ENCODE data around the gene SSH2.

The SSH2 gene

GRCh38 chr17:29581583-29582253 is 348.3 kb downstream of the SSH2 start:
- DNase-seq (ENCODE audit: low read depth in 1 of 2, low spot score in 1 of 2): no peak

GRCh38 chr17:29579866-29580771 is 349.9 kb downstream of the SSH2 start:
- DNase-seq (ENCODE audit: low read depth in 1 of 2, low spot score in 1 of 2): peak; percentile 82 to 88

DNA sequence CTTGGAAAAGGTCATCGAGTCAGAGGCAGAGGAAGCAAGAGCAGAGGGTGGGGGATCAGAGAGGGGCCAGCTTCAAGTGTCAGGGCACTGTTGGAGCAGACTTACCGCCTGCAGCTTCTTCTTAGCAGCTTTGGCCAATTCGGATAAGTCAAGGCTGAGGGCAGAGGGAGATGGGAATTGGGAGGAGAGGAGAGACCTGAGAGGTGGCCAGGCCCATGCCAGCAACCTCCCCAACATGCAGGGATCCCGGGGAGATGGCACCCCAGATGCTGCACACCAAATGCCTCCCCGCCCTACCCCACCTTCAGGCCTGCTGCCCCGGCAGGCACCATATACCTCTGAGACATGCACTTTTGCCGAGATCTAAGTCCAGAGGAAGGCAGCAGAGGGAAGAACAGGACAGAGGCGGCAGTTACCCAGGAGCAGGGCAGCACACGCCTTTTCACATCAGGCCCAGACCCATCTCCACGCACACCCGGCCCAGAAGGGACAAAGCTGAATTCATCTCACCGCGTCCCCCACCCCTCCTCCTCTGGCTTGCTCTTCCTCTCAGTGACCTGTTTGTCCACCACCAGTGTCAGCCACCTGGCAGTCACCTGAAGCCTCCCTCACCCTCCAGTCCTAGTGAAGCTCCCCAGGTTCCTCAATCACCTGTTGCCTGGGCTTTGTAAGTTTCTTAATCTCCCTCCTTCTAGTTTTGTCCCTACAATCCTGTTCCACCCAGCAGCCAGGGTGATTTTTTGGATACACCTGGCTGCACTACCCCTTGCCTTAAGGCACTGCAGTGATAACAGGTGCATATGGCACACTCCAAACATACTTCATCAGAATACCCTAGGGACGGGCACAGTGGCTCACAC is 351.2 kb downstream of the SSH2 start:
- DNase-seq (ENCODE audit: low read depth in 1 of 2, low spot score in 1 of 2): no peak

DNA sequence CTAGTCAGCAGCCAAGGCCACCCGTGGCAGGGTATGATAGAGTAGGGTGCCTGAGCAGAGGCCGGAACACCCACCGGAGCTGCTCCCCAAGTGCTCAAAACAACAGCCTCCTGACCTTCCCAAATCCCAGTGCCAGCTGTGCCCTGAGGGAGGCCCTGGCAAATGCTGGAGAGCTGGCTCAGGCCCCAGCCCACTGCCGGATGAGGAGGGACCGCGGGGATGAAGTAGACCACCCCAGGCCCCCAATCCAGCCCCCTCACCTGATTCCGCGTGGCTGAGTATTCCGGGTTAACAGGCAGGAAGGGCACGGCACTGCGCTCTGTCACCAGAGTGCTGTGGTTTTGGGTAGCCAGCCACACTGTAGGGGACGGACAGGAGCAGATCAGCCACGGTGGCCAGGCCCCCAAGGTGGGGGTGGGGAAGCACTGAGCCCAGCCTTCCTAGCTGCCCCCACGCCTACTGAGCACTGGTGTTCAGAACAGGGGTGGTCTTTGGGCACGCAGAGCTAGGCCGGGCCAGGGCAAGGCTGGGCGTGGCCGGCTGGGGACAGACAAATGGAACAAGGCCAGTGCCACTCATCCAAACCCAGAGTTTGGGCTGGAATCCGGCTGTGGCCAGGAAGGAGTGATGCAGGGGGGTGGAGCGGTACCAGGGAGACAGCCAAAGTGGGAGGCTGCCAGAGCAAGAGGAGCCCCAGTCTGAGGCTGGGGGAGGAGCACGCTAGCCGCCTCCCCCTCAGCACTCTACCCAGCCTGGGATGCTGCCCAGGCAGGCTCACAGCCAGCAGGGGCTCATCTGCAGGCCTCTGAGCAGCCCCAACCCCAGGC is 352.4 kb downstream of the SSH2 start:
- no peak for DNase-seq (ENCODE audit: low read depth in 1 of 2, low spot score in 1 of 2)

- no peak for DNase-seq (ENCODE audit: low read depth in 1 of 2, low spot score in 1 of 2)
Observed at GRCh38 chr17:29577001-29577370, 353.0 kb downstream of the SSH2 start.

DNA sequence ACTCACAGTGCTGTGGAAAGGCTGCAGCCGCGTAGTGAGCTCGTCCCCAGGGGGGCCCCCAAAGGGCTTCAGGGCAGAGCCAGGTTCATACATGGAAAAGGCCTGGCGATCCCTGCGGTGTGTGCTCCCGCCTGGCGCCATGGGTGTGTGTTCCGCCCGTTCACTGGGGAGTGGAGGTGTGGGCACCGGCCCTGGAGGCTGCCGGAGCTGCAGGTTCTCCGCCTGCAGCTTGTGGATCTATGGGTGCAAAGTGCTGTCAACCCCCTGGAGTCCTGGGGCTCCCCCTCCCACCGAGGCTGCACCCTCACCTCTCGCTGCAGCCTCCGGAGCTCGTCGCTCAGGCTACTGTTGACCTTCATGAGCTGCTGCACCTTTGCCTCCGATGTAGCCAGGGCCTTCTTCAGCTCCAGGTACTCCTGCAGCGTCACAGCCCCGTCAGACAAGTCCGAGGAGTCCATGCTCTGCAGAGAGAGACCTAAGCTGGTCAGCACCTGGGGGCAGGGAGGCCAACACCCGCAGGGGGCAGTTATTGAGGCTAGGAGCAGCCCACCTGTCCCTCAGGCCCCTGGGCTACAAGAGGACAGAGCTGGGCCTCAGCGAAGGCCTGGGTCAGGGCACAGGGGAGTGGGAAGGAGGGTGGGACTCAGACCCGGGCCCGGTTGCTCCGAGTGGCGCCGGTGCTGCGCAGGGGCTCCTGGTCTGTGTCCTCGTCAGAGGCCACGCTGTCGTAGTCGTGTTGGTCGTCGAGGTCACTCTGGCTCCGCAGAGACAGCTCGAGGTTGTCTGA is 353.6 kb downstream of the SSH2 start:
- DNase-seq (ENCODE audit: low read depth in 1 of 2, low spot score in 1 of 2): no peak
